ENCODE data around the gene PROX2. TPM values are rescaled to one million over a fixed set of nuclear protein-coding genes. Genes with fewer than 3 reads are reported as not detected.

PROX2 gene
- total RNA-seq, 1 experiment from 2014 or later = not detected

- intact Hi-C loops (cut with micrococcal nuclease) = no loop called here
- H3K79me2 ChIP-seq (ENCODE audit: low read length) = no peaks in the 10 kb centered on the region
- H3K27me3 ChIP-seq (ENCODE audit: low read length) = no peaks in the 10 kb centered on the region
- no peak overlapping the region for H3K27ac ChIP-seq (ENCODE audit: low read length)
- H3K4me1 ChIP-seq (ENCODE audit: insufficient read depth, low read length) = no peaks in the 10 kb centered on the region
- no peak overlapping the region for H3K9ac ChIP-seq (ENCODE audit: low read length)
- DNase-seq (no peak), ATAC-seq (no peak)
- H3K9me3 ChIP-seq (ENCODE audit: low read length) = no peaks in the 10 kb centered on the region
- H3K36me3 ChIP-seq (ENCODE audit: low read depth, low read length) = peaks cover 53% of the 10 kb centered on the region
- TF ChIP-seq EZH2phosphoT487 (IDR thresholded peaks at IDR 0.05; ENCODE audit: borderline replicate concordance, low read length) (no peak), EZH2 (IDR thresholded peaks at IDR 0.05; ENCODE audit: low read length, unreplicated experiment) (no peak), CTCF (conservative IDR thresholded peaks at IDR 0.05; ENCODE audit: low read depth, low read length) (no peak)
- no peaks in the 10 kb centered on the region for H4K20me1 ChIP-seq (ENCODE audit: low read length)
- POLR2A ChIA-PET (ENCODE audit: unreplicated experiment) = no interaction called here
- H3K4me3 ChIP-seq (ENCODE audit: low read length) = no peak overlapping the region
- H2AFZ ChIP-seq (ENCODE audit: low read length) = no peak overlapping the region
- H3K9me2 ChIP-seq (replicated peaks; ENCODE audit: low read length) = no peaks in the 10 kb centered on the region
- CTCF ChIA-PET = no interaction called here
- BruUV-seq (replicated peaks) = TSS peak; percentile 36
- H3K4me2 ChIP-seq (ENCODE audit: low read length) = no peak overlapping the region
- no peaks in the 10 kb centered on the region for H3F3A ChIP-seq (ENCODE audit: low read length, unreplicated experiment)
These were observed 27.2 kb upstream of the PROX2 start for GRCh38 chr14:74902941-74903705.

- Histone ChIP-seq H3K36me3 (ENCODE audit: low read depth, low read length) (peaks cover 85% of the 10 kb centered on the region), H3K9me3 (ENCODE audit: low read length) (no peaks in the 10 kb centered on the region), H3K4me1 (ENCODE audit: insufficient read depth, low read length) (no peaks in the 10 kb centered on the region), H3K79me2 (ENCODE audit: low read length) (no peaks in the 10 kb centered on the region), H3K4me2 (ENCODE audit: low read length) (no peak overlapping the region), H4K20me1 (ENCODE audit: low read length) (no peaks in the 10 kb centered on the region), H3K9me2 (replicated peaks; ENCODE audit: low read length) (no peaks in the 10 kb centered on the region), H3K27ac (ENCODE audit: low read length) (no peak overlapping the region), H3K27me3 (ENCODE audit: low read length) (no peaks in the 10 kb centered on the region), H3K9ac (ENCODE audit: low read length) (no peak overlapping the region), H2AFZ (ENCODE audit: low read length) (no peak overlapping the region), H3K4me3 (ENCODE audit: low read length) (no peak overlapping the region), H3F3A (ENCODE audit: low read length, unreplicated experiment) (no peaks in the 10 kb centered on the region)
- intact Hi-C loops (cut with micrococcal nuclease) = no loop called here
- no peak for TF ChIP-seq EZH2 (IDR thresholded peaks at IDR 0.05; ENCODE audit: low read length, unreplicated experiment)
- no peak for TF ChIP-seq CTCF (conservative IDR thresholded peaks at IDR 0.05; ENCODE audit: low read depth, low read length)
- TF ChIP-seq EZH2phosphoT487 (IDR thresholded peaks at IDR 0.05; ENCODE audit: borderline replicate concordance, low read length) = no peak
- DNase-seq (no peak), ATAC-seq (no peak)
- no TSS peak for BruUV-seq (replicated peaks)
- ChIA-PET POLR2A (ENCODE audit: unreplicated experiment) (interaction anchor here (0.6 kb wide), 1 partner anchor 416 kb away, joined by 4 read pairs; no protein-coding TSS in a partner anchor), CTCF (no interaction called here)
These were observed 22.7 kb upstream of the PROX2 start for GRCh38 chr14:74898694-74899093.

GRCh38 chr14:74898083-74898482 is 22.1 kb upstream of the PROX2 start:
- H3K4me3 ChIP-seq (ENCODE audit: low read length) = no peak overlapping the region
- no peak overlapping the region for H3K27ac ChIP-seq (ENCODE audit: low read length)
- DNase-seq (no peak), ATAC-seq (no peak)
- BruUV-seq (replicated peaks) = no TSS peak
- H3K9ac ChIP-seq (ENCODE audit: low read length) = no peak overlapping the region
- H3K4me1 ChIP-seq (ENCODE audit: insufficient read depth, low read length) = no peaks in the 10 kb centered on the region
- H2AFZ ChIP-seq (ENCODE audit: low read length) = no peak overlapping the region
- no peaks in the 10 kb centered on the region for H4K20me1 ChIP-seq (ENCODE audit: low read length)
- no peaks in the 10 kb centered on the region for H3K79me2 ChIP-seq (ENCODE audit: low read length)
- TF ChIP-seq EZH2phosphoT487 (IDR thresholded peaks at IDR 0.05; ENCODE audit: borderline replicate concordance, low read length) (no peak), CTCF (conservative IDR thresholded peaks at IDR 0.05; ENCODE audit: low read depth, low read length) (no peak)
- intact Hi-C loops (cut with micrococcal nuclease) = no loop called here
- ChIA-PET CTCF (no interaction called here), POLR2A (ENCODE audit: unreplicated experiment) (interaction anchor here (0.6 kb wide), 1 partner anchor 417 kb away, joined by 4 read pairs; no protein-coding TSS in a partner anchor)
- H3F3A ChIP-seq (ENCODE audit: low read length, unreplicated experiment) = no peaks in the 10 kb centered on the region
- H3K36me3 ChIP-seq (ENCODE audit: low read depth, low read length) = peaks cover 89% of the 10 kb centered on the region
- no peaks in the 10 kb centered on the region for H3K9me3 ChIP-seq (ENCODE audit: low read length)
- H3K9me2 ChIP-seq (replicated peaks; ENCODE audit: low read length) = no peaks in the 10 kb centered on the region
- no peaks in the 10 kb centered on the region for H3K27me3 ChIP-seq (ENCODE audit: low read length)
- H3K4me2 ChIP-seq (ENCODE audit: low read length) = no peak overlapping the region
